GM23338 (cell line): ENCODE measurements around the gene IL1RN. TPM values are rescaled to one million over a fixed set of nuclear protein-coding genes. Genes with fewer than 3 reads are reported as not detected.

ENCODE experiments used
- ATAC-seq: fragments of 200-7000 bp; cut with Tn5 transposase; 3 replicates; pipeline ENCODE4 v1.9.1; 2020
- DNase-seq: peaks from one replicate; pipeline ENCODE4 v3.0.0-alpha.2; 2015; ENCODE audit warnings: low spot score
- H2AFZ ChIP-seq: fragments of 200-600 bp; sonication (generic); 2 replicates; pipeline ENCODE4 v1.8.0; 2016; ENCODE audit warnings: antibody characterized with exemption, mild to moderate bottlenecking, moderate library complexity
- H3F3A ChIP-seq: fragments of 200-600 bp; sonication (generic); replicated peaks from 2 replicates; pipeline ENCODE4 v1.8.0; 2017; ENCODE audit warnings: antibody characterized with exemption, mixed run types, low read depth
- H3K27ac ChIP-seq: fragments of 200-600 bp; sonication (generic); 2 replicates; pipeline ENCODE4 v1.6.1; 2016; ENCODE audit warnings: low read depth
- H3K27me3 ChIP-seq: fragments of 200-600 bp; sonication (generic); 2 replicates; pipeline ENCODE4 v1.8.0; 2016; ENCODE audit warnings: mild to moderate bottlenecking, mixed run types, moderate library complexity; ENCODE audit not compliant: insufficient read depth
- H3K36me3 ChIP-seq: fragments of 200-600 bp; sonication (generic); 2 replicates; pipeline ENCODE4 v1.8.0; 2016; ENCODE audit warnings: mild to moderate bottlenecking; ENCODE audit not compliant: insufficient read depth
- H3K4me1 ChIP-seq: fragments of 200-600 bp; sonication (generic); 2 replicates; pipeline ENCODE4 v1.8.0; 2016; ENCODE audit warnings: mild to moderate bottlenecking, moderate library complexity; ENCODE audit not compliant: insufficient read depth
- H3K4me2 ChIP-seq: fragments of 200-600 bp; sonication (generic); 2 replicates; pipeline ENCODE4 v1.7.1; 2017; ENCODE audit warnings: mixed run types
- H3K4me3 ChIP-seq: fragments of 200-600 bp; sonication (generic); 2 replicates; pipeline ENCODE4 v1.6.1; 2016; ENCODE audit warnings: mixed run types
- H3K79me2 ChIP-seq: fragments of 200-600 bp; sonication (generic); replicated peaks from 2 replicates; pipeline ENCODE4 v1.8.0; 2017; ENCODE audit warnings: mild to moderate bottlenecking; ENCODE audit not compliant: insufficient read depth
- H3K9me2 ChIP-seq: fragments of 200-600 bp; sonication (generic); 2 replicates; pipeline ENCODE4 v1.8.0; 2017; ENCODE audit not compliant: insufficient read depth
- H4K20me1 ChIP-seq: fragments of 200-600 bp; sonication (generic); replicated peaks from 2 replicates; pipeline ENCODE4 v1.8.0; 2017; ENCODE audit warnings: mild to moderate bottlenecking; ENCODE audit not compliant: insufficient read depth
- H3K27ac Mint-ChIP-seq: 2 replicates; pipeline ENCODE4 v1.8.0; 2020; ENCODE audit warnings: inconsistent platforms, mild to moderate bottlenecking, moderate library complexity, mixed read lengths
- H3K27me3 Mint-ChIP-seq: 3 replicates; pipeline ENCODE4 v1.8.0; 2022; ENCODE audit warnings: low read depth, mild to moderate bottlenecking, moderate library complexity, mixed read lengths, inconsistent platforms; ENCODE audit not compliant: insufficient read depth, poor library complexity
- H3K36me3 Mint-ChIP-seq: 3 replicates; pipeline ENCODE4 v1.8.0; 2021; ENCODE audit warnings: low read depth, mild to moderate bottlenecking, inconsistent platforms, moderate library complexity, mixed read lengths
- H3K4me1 Mint-ChIP-seq: 3 replicates; pipeline ENCODE4 v1.8.0; 2020; ENCODE audit warnings: mild to moderate bottlenecking, inconsistent platforms, mixed read lengths
- H3K4me3 Mint-ChIP-seq: 3 replicates; pipeline ENCODE4 v1.8.0; 2021; ENCODE audit warnings: moderate library complexity, mild to moderate bottlenecking, inconsistent platforms, mixed read lengths
- H3K9me3 Mint-ChIP-seq: 3 replicates; pipeline ENCODE4 v1.8.0; 2020; ENCODE audit warnings: moderate library complexity, mild to moderate bottlenecking, inconsistent platforms, mixed read lengths
- CREB1 ChIP-seq: fragments of 250-450 bp; sonication (Bioruptor Pico); IDR thresholded peaks from 2 replicates; pipeline ENCODE4 v1.5.0; 2020; ENCODE audit warnings: low read depth, mild to moderate bottlenecking, moderate library complexity
- EZH2 ChIP-seq: fragments of 200-600 bp; sonication (generic); IDR thresholded peaks from one replicate; pipeline ENCODE4 v1.8.0; 2017; ENCODE audit warnings: antibody characterized with exemption, mild to moderate bottlenecking, low read depth; ENCODE audit not compliant: unreplicated experiment
- JUNB ChIP-seq: IDR thresholded peaks from one replicate; pipeline ENCODE4 v1.6.1; 2016; ENCODE audit warnings: antibody characterized with exemption; ENCODE audit not compliant: unreplicated experiment
- NANOG ChIP-seq: IDR thresholded peaks from 2 replicates; pipeline ENCODE4 v1.6.1; 2016; ENCODE audit warnings: antibody characterized with exemption, borderline replicate concordance
- POLR2AphosphoS5 ChIP-seq: IDR thresholded peaks from 2 replicates; pipeline ENCODE4 v1.6.1; 2016; ENCODE audit warnings: antibody characterized with exemption, low read depth
- REST ChIP-seq: IDR thresholded peaks from one replicate; pipeline ENCODE4 v1.6.1; 2018; ENCODE audit warnings: antibody characterized with exemption; ENCODE audit not compliant: unreplicated experiment
- STAT1 ChIP-seq: IDR thresholded peaks from one replicate; pipeline ENCODE4 v1.6.1; 2016; ENCODE audit warnings: antibody characterized with exemption; ENCODE audit not compliant: unreplicated experiment
- ZNF114 ChIP-seq: fragments of 250-450 bp; sonication (Bioruptor Pico); IDR thresholded peaks from 2 replicates; pipeline ENCODE4 v1.5.0; 2020; ENCODE audit warnings: mild to moderate bottlenecking, moderate library complexity
- ZNF331 ChIP-seq: fragments of 250-450 bp; sonication (Bioruptor Pico); IDR thresholded peaks from 2 replicates; pipeline ENCODE4 v1.5.0; 2020; ENCODE audit warnings: low read depth, mild to moderate bottlenecking, moderate library complexity
- polyA plus RNA-seq: library from polyadenylated mRNA; unstranded; fragments of >200 nt; fragmentation: Nextera tagmentation; extraction: Ambion mirVana; gene quantifications from 2 replicates; pipeline ENCODE4 v1.2.1, GENCODE V29; 2016
- total RNA-seq: library from RNA; depleted of rRNA; stranded (reverse); fragments of >200 nt; shearing (Covaris generic); gene quantifications from 2 replicates; pipeline ENCODE4 v1.2.3, GENCODE V29; 2014
- TF ChIP-seq, protein P1 (sequence below): IDR thresholded peaks from 2 replicates; pipeline ENCODE4 v1.6.1; 2016; ENCODE audit warnings: antibody characterized with exemption
- TF ChIP-seq, protein P2 (sequence below): fragments of 250-450 bp; sonication (Bioruptor Pico); IDR thresholded peaks from 2 replicates; pipeline ENCODE4 v1.5.0; 2020; ENCODE audit warnings: mild to moderate bottlenecking, moderate library complexity
- TF ChIP-seq, protein P3 (sequence below), 2 experiments: fragments of 200-600 bp in 1 of 2; sonication (generic) in 1 of 2; conservative IDR thresholded peaks; 2 replicates each; pipeline versions ENCODE4 v1.5.1 to v1.6.1; 2016 to 2017; ENCODE audit warnings: antibody characterized with exemption in 2 of 2, low read depth in 2 of 2, mild to moderate bottlenecking in 2 of 2, moderate library complexity in 1 of 2

IL1RN gene
- total and polyA plus RNA-seq, 2 experiments from 2014 or later, result not detected

DNA sequence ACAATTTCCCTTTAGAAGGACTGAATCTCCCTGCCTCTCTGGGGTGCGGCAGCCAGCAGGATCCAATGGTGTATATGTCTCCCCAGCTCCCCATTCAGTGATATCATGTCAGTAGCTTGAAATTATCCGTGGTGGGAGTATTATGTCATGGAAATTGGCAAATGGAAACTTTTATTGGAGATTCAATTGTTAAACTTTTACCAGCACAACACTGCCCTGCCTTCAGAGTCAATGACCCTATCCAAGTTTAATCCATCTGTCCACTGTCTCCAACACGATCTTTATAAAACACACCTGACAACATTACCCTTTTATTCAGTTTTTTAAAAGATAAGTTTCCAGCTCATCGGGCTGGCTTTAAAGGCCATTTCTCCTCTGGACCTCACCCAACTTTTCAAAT lies 5.0 kb upstream of the IL1RN start (continued):
- TF ChIP-seq, protein P1, sequence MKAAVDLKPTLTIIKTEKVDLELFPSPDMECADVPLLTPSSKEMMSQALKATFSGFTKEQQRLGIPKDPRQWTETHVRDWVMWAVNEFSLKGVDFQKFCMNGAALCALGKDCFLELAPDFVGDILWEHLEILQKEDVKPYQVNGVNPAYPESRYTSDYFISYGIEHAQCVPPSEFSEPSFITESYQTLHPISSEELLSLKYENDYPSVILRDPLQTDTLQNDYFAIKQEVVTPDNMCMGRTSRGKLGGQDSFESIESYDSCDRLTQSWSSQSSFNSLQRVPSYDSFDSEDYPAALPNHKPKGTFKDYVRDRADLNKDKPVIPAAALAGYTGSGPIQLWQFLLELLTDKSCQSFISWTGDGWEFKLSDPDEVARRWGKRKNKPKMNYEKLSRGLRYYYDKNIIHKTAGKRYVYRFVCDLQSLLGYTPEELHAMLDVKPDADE, result no peak

- no peaks in the 10 kb centered on the region for H3K9me3 Mint-ChIP-seq
- Histone ChIP-seq H3K9me2 (no peaks in the 10 kb centered on the region), H2AFZ (no peak overlapping the region), H3K36me3 (no peaks in the 10 kb centered on the region), H3K4me3 (no peak overlapping the region), H3K79me2 (no peaks in the 10 kb centered on the region), H3K27ac (no peak overlapping the region), H3K4me1 (no peaks in the 10 kb centered on the region), H3K4me2 (no peak overlapping the region), H4K20me1 (no peaks in the 10 kb centered on the region), H3K27me3 (no peaks in the 10 kb centered on the region), H3F3A (no peaks in the 10 kb centered on the region)
- H3K27ac Mint-ChIP-seq, result no peak overlapping the region
- H3K27me3 Mint-ChIP-seq, result peaks cover 3% of the 10 kb centered on the region
- H3K4me1 Mint-ChIP-seq, result no peaks in the 10 kb centered on the region
- no peak for DNase-seq
- H3K36me3 Mint-ChIP-seq, result no peaks in the 10 kb centered on the region
- no peak for ATAC-seq
- no peak overlapping the region for H3K4me3 Mint-ChIP-seq
- TF ChIP-seq POLR2AphosphoS5 (no peak), CREB1 (CRISPR knock-in tag) (no peak), EZH2 (no peak), ZNF114 (CRISPR knock-in tag) (no peak), REST (no peak), NANOG (no peak), ZNF331 (CRISPR knock-in tag) (no peak), JUNB (no peak), STAT1 (no peak)
- TF ChIP-seq, protein P2, sequence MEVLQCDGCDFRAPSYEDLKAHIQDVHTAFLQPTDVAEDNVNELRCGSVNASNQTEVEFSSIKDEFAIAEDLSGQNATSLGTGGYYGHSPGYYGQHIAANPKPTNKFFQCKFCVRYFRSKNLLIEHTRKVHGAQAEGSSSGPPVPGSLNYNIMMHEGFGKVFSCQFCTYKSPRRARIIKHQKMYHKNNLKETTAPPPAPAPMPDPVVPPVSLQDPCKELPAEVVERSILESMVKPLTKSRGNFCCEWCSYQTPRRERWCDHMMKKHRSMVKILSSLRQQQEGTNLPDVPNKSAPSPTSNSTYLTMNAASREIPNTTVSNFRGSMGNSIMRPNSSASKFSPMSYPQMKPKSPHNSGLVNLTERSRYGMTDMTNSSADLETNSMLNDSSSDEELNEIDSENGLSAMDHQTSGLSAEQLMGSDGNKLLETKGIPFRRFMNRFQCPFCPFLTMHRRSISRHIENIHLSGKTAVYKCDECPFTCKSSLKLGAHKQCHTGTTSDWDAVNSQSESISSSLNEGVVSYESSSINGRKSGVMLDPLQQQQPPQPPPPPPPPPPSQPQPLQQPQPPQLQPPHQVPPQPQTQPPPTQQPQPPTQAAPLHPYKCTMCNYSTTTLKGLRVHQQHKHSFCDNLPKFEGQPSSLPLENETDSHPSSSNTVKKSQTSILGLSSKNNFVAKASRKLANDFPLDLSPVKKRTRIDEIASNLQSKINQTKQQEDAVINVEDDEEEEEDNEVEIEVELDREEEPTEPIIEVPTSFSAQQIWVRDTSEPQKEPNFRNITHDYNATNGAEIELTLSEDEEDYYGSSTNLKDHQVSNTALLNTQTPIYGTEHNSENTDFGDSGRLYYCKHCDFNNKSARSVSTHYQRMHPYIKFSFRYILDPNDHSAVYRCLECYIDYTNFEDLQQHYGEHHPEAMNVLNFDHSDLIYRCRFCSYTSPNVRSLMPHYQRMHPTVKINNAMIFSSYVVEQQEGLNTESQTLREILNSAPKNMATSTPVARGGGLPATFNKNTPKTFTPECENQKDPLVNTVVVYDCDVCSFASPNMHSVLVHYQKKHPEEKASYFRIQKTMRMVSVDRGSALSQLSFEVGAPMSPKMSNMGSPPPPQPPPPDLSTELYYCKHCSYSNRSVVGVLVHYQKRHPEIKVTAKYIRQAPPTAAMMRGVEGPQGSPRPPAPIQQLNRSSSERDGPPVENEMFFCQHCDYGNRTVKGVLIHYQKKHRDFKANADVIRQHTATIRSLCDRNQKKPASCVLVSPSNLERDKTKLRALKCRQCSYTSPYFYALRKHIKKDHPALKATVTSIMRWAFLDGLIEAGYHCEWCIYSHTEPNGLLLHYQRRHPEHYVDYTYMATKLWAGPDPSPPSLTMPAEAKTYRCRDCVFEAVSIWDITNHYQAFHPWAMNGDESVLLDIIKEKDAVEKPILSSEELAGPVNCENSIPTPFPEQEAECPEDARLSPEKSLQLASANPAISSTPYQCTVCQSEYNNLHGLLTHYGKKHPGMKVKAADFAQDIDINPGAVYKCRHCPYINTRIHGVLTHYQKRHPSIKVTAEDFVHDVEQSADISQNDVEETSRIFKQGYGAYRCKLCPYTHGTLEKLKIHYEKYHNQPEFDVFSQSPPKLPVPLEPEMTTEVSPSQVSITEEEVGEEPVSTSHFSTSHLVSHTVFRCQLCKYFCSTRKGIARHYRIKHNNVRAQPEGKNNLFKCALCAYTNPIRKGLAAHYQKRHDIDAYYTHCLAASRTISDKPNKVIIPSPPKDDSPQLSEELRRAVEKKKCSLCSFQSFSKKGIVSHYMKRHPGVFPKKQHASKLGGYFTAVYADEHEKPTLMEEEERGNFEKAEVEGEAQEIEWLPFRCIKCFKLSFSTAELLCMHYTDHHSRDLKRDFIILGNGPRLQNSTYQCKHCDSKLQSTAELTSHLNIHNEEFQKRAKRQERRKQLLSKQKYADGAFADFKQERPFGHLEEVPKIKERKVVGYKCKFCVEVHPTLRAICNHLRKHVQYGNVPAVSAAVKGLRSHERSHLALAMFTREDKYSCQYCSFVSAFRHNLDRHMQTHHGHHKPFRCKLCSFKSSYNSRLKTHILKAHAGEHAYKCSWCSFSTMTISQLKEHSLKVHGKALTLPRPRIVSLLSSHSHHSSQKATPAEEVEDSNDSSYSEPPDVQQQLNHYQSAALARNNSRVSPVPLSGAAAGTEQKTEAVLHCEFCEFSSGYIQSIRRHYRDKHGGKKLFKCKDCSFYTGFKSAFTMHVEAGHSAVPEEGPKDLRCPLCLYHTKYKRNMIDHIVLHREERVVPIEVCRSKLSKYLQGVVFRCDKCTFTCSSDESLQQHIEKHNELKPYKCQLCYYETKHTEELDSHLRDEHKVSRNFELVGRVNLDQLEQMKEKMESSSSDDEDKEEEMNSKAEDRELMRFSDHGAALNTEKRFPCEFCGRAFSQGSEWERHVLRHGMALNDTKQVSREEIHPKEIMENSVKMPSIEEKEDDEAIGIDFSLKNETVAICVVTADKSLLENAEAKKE (CRISPR knock-in tag), result no peak
- TF ChIP-seq, protein P1, result no peak
- TF ChIP-seq, protein P3, sequence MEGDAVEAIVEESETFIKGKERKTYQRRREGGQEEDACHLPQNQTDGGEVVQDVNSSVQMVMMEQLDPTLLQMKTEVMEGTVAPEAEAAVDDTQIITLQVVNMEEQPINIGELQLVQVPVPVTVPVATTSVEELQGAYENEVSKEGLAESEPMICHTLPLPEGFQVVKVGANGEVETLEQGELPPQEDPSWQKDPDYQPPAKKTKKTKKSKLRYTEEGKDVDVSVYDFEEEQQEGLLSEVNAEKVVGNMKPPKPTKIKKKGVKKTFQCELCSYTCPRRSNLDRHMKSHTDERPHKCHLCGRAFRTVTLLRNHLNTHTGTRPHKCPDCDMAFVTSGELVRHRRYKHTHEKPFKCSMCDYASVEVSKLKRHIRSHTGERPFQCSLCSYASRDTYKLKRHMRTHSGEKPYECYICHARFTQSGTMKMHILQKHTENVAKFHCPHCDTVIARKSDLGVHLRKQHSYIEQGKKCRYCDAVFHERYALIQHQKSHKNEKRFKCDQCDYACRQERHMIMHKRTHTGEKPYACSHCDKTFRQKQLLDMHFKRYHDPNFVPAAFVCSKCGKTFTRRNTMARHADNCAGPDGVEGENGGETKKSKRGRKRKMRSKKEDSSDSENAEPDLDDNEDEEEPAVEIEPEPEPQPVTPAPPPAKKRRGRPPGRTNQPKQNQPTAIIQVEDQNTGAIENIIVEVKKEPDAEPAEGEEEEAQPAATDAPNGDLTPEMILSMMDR (conservative IDR thresholded peaks at IDR 0.05; ENCODE audit: low read depth in 2 of 2), result no peak
Observed at GRCh38 chr2:113123726-113124125, 3.7 kb upstream of the IL1RN start.
